Activated CD4-positive, alpha-beta T cell treated with anti-CD3 and anti-CD28 coated beads, Interleukin-2, Interleukin-4, amounts not matched to agents 100 ng/mL and 50 ng/mL, durations not matched to agents 16 hours and 8 hours (primary cell): Measurements from ENCODE around the gene MSL3B.

Source experiments
- DNase-seq: peaks from one replicate; pipeline ENCODE4 v3.0.0-alpha.2; 2020; ENCODE audit warnings: low spot score

The MSL3B gene

GRCh38 chr2:233817361-233817911, 50.8 kb downstream of the MSL3B start:
- DNase-seq: no peak

- DNase-seq: no peak
Measured at GRCh38 chr2:233816771-233817170, 51.4 kb downstream of the MSL3B start.

- no peak for DNase-seq
Measured at GRCh38 chr2:233816334-233816733, 51.9 kb downstream of the MSL3B start.

- DNase-seq: no peak
Measured at GRCh38 chr2:233815861-233816260, 52.3 kb downstream of the MSL3B start.
